ENCODE measurements around the gene TMC1.

- TF ChIP-seq CTCF (CRISPR knock-in tag; IDR thresholded peaks at IDR 0.05) (no peak), SKIL (CRISPR knock-in tag; IDR thresholded peaks at IDR 0.05; ENCODE audit: borderline replicate concordance) (no peak), SUZ12 (IDR thresholded peaks at IDR 0.05; ENCODE audit: low read depth, low read length) (no peak)
These were observed 291.2 kb downstream of the TMC1 start for GRCh38 chr9:72812559-72813111.

Data from HepG2 (cell line).